ENCODE measurements around the gene SIK3. TPM values are rescaled to one million over a fixed set of nuclear protein-coding genes. Genes with fewer than 3 reads are reported as not detected.

Gene SIK3
- total RNA-seq, 1 experiment from 2014 or later: 31.4 TPM

DNA sequence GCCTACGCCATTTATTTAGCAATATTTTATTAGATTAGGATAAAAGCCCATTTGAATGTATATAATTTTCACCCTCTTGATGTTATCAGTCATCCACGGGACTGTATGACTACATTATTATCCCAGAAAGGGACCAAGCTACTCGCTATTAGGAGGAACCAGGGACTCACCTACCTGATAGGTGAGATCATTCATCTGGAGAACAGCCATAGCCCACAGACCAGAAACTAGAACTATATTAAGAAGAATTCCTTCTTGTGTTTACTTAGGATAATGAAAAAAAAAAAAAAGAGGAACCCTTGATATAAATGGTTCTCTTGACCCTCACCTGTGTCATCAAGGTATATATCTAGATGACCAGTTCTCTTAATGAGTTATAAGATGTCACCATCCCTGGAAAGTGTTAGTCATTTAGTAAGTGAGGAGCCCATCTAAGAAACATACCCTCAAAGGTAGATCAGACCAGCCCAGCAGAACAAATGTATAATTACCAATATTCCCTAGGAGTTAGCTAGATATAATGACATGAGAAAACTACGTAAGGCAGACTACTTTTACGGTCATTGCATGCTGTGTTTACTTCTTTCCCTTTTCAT, 8.0 kb downstream of the SIK3 start:
- Histone ChIP-seq H2BK15ac (ENCODE audit: low read depth, low read length) (no peak overlapping the region), H2BK12ac (ENCODE audit: insufficient read length, low read depth, low read length) (no peak overlapping the region), H3K9ac (ENCODE audit: extremely low read depth, insufficient read length, low read length) (no peak overlapping the region), H3K4ac (ENCODE audit: low read depth, low read length) (no peak overlapping the region), H3K56ac (ENCODE audit: insufficient read length, low read depth, low read length) (no peak overlapping the region), H3K27me3 (ENCODE audit: insufficient read depth, low read length) (no peaks in the 10 kb centered on the region), H3K27ac (ENCODE audit: insufficient read length, low read depth, low read length) (no peak overlapping the region), H3K9me3 (ENCODE audit: control insufficient read depth, low read depth, low read length) (no peaks in the 10 kb centered on the region), H4K91ac (ENCODE audit: insufficient read length, low read depth, low read length) (no peak overlapping the region), H3T11ph (ENCODE audit: low read length) (no peak overlapping the region), H3K23me2 (ENCODE audit: insufficient read length, low read depth, low read length, poor library complexity, severe bottlenecking) (no peaks in the 10 kb centered on the region), H2AK5ac (ENCODE audit: insufficient read length, low read length) (no peak overlapping the region), H4K5ac (ENCODE audit: insufficient read length, low read depth, low read length) (no peak overlapping the region), H3K4me2 (ENCODE audit: insufficient read depth, insufficient read length, low read length) (no peak overlapping the region), H2BK120ac (ENCODE audit: low read depth, low read length, poor library complexity, severe bottlenecking) (no peak overlapping the region), H2AFZ (ENCODE audit: low read length) (no peak overlapping the region), H3K23ac (ENCODE audit: insufficient read length, low read depth, low read length) (no peak overlapping the region), H3K18ac (ENCODE audit: insufficient read length, low read depth, low read length) (no peak overlapping the region), H4K8ac (replicated peaks; ENCODE audit: insufficient read length, low read depth, low read length) (no peak overlapping the region), H3K14ac (ENCODE audit: insufficient read depth, low read length) (no peak overlapping the region), H4K20me1 (ENCODE audit: control insufficient read depth, insufficient read depth, insufficient read length) (no peaks in the 10 kb centered on the region), H3K79me2 (ENCODE audit: insufficient read depth, low read length) (peaks cover 24% of the 10 kb centered on the region; the same call in 1 of the 2 replicates), H2BK20ac (ENCODE audit: low read depth, low read length, poor library complexity, severe bottlenecking) (no peak overlapping the region), H3K79me1 (ENCODE audit: insufficient read depth, low read depth, low read length, poor library complexity, severe bottlenecking) (peaks cover 9% of the 10 kb centered on the region), H3K4me1 (ENCODE audit: insufficient read depth, low read length) (no peaks in the 10 kb centered on the region), H2BK5ac (ENCODE audit: insufficient read length, low read length) (no peak overlapping the region)
- Mint-ChIP-seq H3K36me3 (ENCODE audit: insufficient read depth in 1 of 3, low read depth in 3 of 3) (peaks cover 7 to 15% (median 9%) of the 10 kb centered on the region in 3 experiments), H3K4me1 (peaks cover 13 to 17% of the 10 kb centered on the region in 2 experiments), H3K27me3 (ENCODE audit: low read depth) (no peaks in the 10 kb centered on the region), H3K27ac (no peak overlapping the region; a peak in 1 of 7 replicates), H3K4me3 (no peak overlapping the region), H3K9me3 (no peaks in the 10 kb centered on the region)
- TF ChIP-seq, protein P1, sequence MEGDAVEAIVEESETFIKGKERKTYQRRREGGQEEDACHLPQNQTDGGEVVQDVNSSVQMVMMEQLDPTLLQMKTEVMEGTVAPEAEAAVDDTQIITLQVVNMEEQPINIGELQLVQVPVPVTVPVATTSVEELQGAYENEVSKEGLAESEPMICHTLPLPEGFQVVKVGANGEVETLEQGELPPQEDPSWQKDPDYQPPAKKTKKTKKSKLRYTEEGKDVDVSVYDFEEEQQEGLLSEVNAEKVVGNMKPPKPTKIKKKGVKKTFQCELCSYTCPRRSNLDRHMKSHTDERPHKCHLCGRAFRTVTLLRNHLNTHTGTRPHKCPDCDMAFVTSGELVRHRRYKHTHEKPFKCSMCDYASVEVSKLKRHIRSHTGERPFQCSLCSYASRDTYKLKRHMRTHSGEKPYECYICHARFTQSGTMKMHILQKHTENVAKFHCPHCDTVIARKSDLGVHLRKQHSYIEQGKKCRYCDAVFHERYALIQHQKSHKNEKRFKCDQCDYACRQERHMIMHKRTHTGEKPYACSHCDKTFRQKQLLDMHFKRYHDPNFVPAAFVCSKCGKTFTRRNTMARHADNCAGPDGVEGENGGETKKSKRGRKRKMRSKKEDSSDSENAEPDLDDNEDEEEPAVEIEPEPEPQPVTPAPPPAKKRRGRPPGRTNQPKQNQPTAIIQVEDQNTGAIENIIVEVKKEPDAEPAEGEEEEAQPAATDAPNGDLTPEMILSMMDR (conservative IDR thresholded peaks at IDR 0.05): no peak
- no peak for DNase-seq
- no CpG with 5 or more reads among the region's 5 CpGs for WGBS (ENCODE audit: extremely low coverage, insufficient read length, low lambda C conversion rate)
